Measurements from ENCODE around the gene ADGRF3.
A peak's percentile ranks its signal among the peaks of the same experiment; 100 is the strongest.
"Not testable (repeated sequence)": the region's sequence is repeated elsewhere in the genome, so short reads cannot be mapped to it uniquely, and the experiment has no call there.

The ADGRF3 gene

GRCh38 chr2:26363958-26364357, 17.4 kb upstream of the ADGRF3 start:
- H3K4me1 ChIP-seq: no peaks in the 10 kb centered on the region
- H3K4me3 ChIP-seq: no peak overlapping the region
- in situ Hi-C loops (cut with MboI; ENCODE audit: low sequenced_read_pairs): no loop called here
- no peaks in the 10 kb centered on the region for H3K27me3 ChIP-seq (ENCODE audit: low read depth)
- H3K9me3 ChIP-seq: no peaks in the 10 kb centered on the region
- no peak for DNase-seq (ENCODE audit: low spot score in 2 of 2)
- peaks cover 15% of the 10 kb centered on the region for H3K36me3 ChIP-seq (replicated peaks)

GRCh38 chr2:26363323-26363722, 16.7 kb upstream of the ADGRF3 start:
- DNase-seq (ENCODE audit: low spot score in 2 of 2): no peak
- no peaks in the 10 kb centered on the region for H3K27me3 ChIP-seq (ENCODE audit: low read depth)
- no peak overlapping the region for H3K4me3 ChIP-seq
- no peaks in the 10 kb centered on the region for H3K9me3 ChIP-seq
- in situ Hi-C loops (cut with MboI; ENCODE audit: low sequenced_read_pairs): no loop called here
- H3K4me1 ChIP-seq: no peaks in the 10 kb centered on the region
- peaks cover 15% of the 10 kb centered on the region for H3K36me3 ChIP-seq (replicated peaks)

- H3K27me3 ChIP-seq (ENCODE audit: low read depth): no peaks in the 10 kb centered on the region
- H3K4me1 ChIP-seq: no peaks in the 10 kb centered on the region
- in situ Hi-C loops (cut with MboI; ENCODE audit: low sequenced_read_pairs): no loop called here
- 0 out of 2 replicates have a peak, but pooled peaks cover 4% of the 10 kb centered on the region for H3K36me3 ChIP-seq (replicated peaks)
- no peaks in the 10 kb centered on the region for H3K9me3 ChIP-seq
- H3K4me3 ChIP-seq: no peak overlapping the region
- DNase-seq (ENCODE audit: low spot score in 2 of 2): no peak
These were observed 13.4 kb upstream of the ADGRF3 start for GRCh38 chr2:26359886-26360473.

GRCh38 chr2:26356771-26357170, 10.2 kb upstream of the ADGRF3 start:
- Histone ChIP-seq H3K27me3 (ENCODE audit: low read depth) (no peaks in the 10 kb centered on the region), H3K36me3 (replicated peaks) (0 out of 2 replicates have a peak, but pooled peaks cover 4% of the 10 kb centered on the region), H3K4me3 (no peak overlapping the region), H3K4me1 (no peaks in the 10 kb centered on the region), H3K9me3 (no peaks in the 10 kb centered on the region)
- no peak for DNase-seq (ENCODE audit: low spot score in 2 of 2)
- in situ Hi-C loops (cut with MboI; ENCODE audit: low sequenced_read_pairs): no loop called here

- DNase-seq (ENCODE audit: low spot score in 2 of 2): no peak
- H3K4me1 ChIP-seq: no peaks in the 10 kb centered on the region
- H3K27me3 ChIP-seq (ENCODE audit: low read depth): no peaks in the 10 kb centered on the region
- 0 out of 2 replicates have a peak, but pooled peaks cover 4% of the 10 kb centered on the region for H3K36me3 ChIP-seq (replicated peaks)
- no peaks in the 10 kb centered on the region for H3K9me3 ChIP-seq
- H3K4me3 ChIP-seq: no peak overlapping the region
- in situ Hi-C loops (cut with MboI; ENCODE audit: low sequenced_read_pairs): no loop called here
These were observed 9.5 kb upstream of the ADGRF3 start for GRCh38 chr2:26356111-26356510.

- Histone ChIP-seq H3K4me3 (no peak overlapping the region), H3K36me3 (replicated peaks) (0 out of 2 replicates have a peak, but pooled peaks cover 4% of the 10 kb centered on the region), H3K4me1 (no peaks in the 10 kb centered on the region), H3K27me3 (ENCODE audit: low read depth) (no peaks in the 10 kb centered on the region), H3K9me3 (no peaks in the 10 kb centered on the region)
- in situ Hi-C loops (cut with MboI; ENCODE audit: low sequenced_read_pairs): no loop called here
- DNase-seq (ENCODE audit: low spot score in 2 of 2): no peak
These were observed 8.7 kb upstream of the ADGRF3 start for GRCh38 chr2:26355038-26355995.

GRCh38 chr2:26354469-26354868, 7.9 kb upstream of the ADGRF3 start:
- H3K36me3 ChIP-seq (replicated peaks); H3K4me3 ChIP-seq; H3K9me3 ChIP-seq; in situ Hi-C loops (cut with MboI; ENCODE audit: low sequenced_read_pairs); DNase-seq (ENCODE audit: low spot score in 2 of 2); H3K27me3 ChIP-seq (ENCODE audit: low read depth); H3K4me1 ChIP-seq: not testable (repeated sequence)

- Histone ChIP-seq H3K36me3 (replicated peaks) (0 out of 2 replicates have a peak, but pooled peaks cover 4% of the 10 kb centered on the region), H3K4me3 (no peak overlapping the region), H3K9me3 (no peaks in the 10 kb centered on the region), H3K27me3 (ENCODE audit: low read depth) (no peaks in the 10 kb centered on the region), H3K4me1 (peaks cover 6% of the 10 kb centered on the region)
- DNase-seq (ENCODE audit: low spot score in 2 of 2): no peak
- in situ Hi-C loops (cut with MboI; ENCODE audit: low sequenced_read_pairs): no loop called here
These were observed 6.3 kb upstream of the ADGRF3 start for GRCh38 chr2:26352892-26353291.

- Histone ChIP-seq H3K4me1 (peaks cover 11% of the 10 kb centered on the region), H3K4me3 (no peak overlapping the region), H3K27me3 (ENCODE audit: low read depth) (no peaks in the 10 kb centered on the region), H3K9me3 (no peaks in the 10 kb centered on the region), H3K36me3 (replicated peaks) (0 out of 2 replicates have a peak, but pooled peaks cover under 1% of the 10 kb centered on the region)
- in situ Hi-C loops (cut with MboI; ENCODE audit: low sequenced_read_pairs): no loop called here
- no peak for DNase-seq (ENCODE audit: low spot score in 2 of 2)
These were observed 4.9 kb upstream of the ADGRF3 start for GRCh38 chr2:26351375-26352090.

- Histone ChIP-seq H3K9me3 (no peaks in the 10 kb centered on the region), H3K36me3 (replicated peaks) (no peaks in the 10 kb centered on the region), H3K4me1 (peaks cover 12% of the 10 kb centered on the region), H3K27me3 (ENCODE audit: low read depth) (no peaks in the 10 kb centered on the region), H3K4me3 (no peak overlapping the region)
- in situ Hi-C loops (cut with MboI; ENCODE audit: low sequenced_read_pairs): no loop called here
- no peak for DNase-seq (ENCODE audit: low spot score in 2 of 2)
These were observed 3.1 kb upstream of the ADGRF3 start for GRCh38 chr2:26349690-26350089.

- in situ Hi-C loops (cut with MboI; ENCODE audit: low sequenced_read_pairs): no loop called here
- Histone ChIP-seq H3K4me1 (peaks cover 17% of the 10 kb centered on the region), H3K36me3 (replicated peaks) (no peaks in the 10 kb centered on the region), H3K4me3 (peak overlapping the region; percentile 62), H3K9me3 (no peaks in the 10 kb centered on the region), H3K27me3 (ENCODE audit: low read depth) (no peaks in the 10 kb centered on the region)
- DNase-seq (ENCODE audit: low spot score in 2 of 2): no peak
These were observed 787 bp upstream of the ADGRF3 start for GRCh38 chr2:26347286-26347865.

GRCh38 chr2:26345545-26346453, 790 bp downstream of the ADGRF3 start, which contains the start of gene SELENOI:
SELENOI (plus strand) TSS chr2:26346143; CDS start chr2:26346233, 90 bp downstream.
- no peaks in the 10 kb centered on the region for H3K27me3 ChIP-seq (ENCODE audit: low read depth)
- peaks cover 17% of the 10 kb centered on the region for H3K4me1 ChIP-seq
- peak within 1 kb of the TSS; percentile 62 for H3K4me3 ChIP-seq
- in situ Hi-C loops (cut with MboI; ENCODE audit: low sequenced_read_pairs): no loop called here
- H3K36me3 ChIP-seq (replicated peaks): no peaks in the 10 kb centered on the region
- H3K9me3 ChIP-seq: no peaks in the 10 kb centered on the region
- peak; percentile 99 for DNase-seq (ENCODE audit: low spot score in 2 of 2)

GRCh38 chr2:26345283-26345544, 1.4 kb downstream of the ADGRF3 start:
- H3K9me3 ChIP-seq: no peaks in the 10 kb centered on the region

More at GRCh38 chr2:26345283-26345544, 1.4 kb downstream of the ADGRF3 start:
- Histone ChIP-seq H3K27me3 (ENCODE audit: low read depth) (no peaks in the 10 kb centered on the region), H3K4me1 (peaks cover 20% of the 10 kb centered on the region), H3K36me3 (replicated peaks) (no peaks in the 10 kb centered on the region), H3K4me3 (peak overlapping the region; percentile 62)
- in situ Hi-C loops (cut with MboI; ENCODE audit: low sequenced_read_pairs): no loop called here
- no peak for DNase-seq (ENCODE audit: low spot score in 2 of 2)
